Measurements from ENCODE around the gene NSDHL.

The NSDHL gene

GRCh38 chrX:152845618-152846240, 14.9 kb downstream of the NSDHL start:
- no peak for DNase-seq

DNA sequence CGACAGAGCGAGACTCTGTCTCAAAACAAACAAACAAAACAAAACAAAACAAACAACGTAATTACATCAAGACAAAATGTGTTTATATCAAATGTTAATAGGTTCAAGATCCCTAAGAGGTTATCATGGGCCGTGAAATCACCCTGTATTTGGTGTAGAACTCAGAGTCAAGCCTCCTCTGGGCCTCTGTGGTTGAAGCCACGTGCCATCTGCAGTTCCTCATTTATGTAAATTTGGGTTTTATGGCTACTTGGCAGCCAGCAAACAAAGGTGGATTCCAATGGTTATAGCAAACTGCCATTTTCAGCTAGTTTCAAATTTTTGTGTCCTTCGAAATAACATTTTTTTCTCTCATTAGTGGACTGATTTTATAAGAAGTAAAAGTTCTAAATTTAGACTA, 16.4 kb downstream of the NSDHL start:
- no peak for DNase-seq

DNA sequence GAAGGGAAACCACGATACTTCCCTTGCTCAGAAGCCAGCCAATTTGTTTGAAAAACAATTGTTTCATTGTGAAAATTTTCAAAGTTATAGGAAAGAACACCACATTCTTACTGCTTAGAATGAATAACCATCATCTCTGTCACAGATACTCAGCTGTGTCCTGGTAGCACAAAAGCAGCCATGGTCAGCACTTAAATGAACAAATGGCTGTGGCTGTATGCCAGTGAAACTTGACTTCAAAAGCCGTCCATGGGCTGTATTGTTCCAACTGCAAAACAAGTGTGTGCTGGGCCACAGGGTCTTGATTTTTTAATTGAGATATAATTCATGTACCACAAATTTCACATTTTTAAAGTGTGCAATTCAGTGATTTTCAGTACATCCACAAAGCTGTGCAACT, 19.6 kb downstream of the NSDHL start:
- DNase-seq: no peak

- DNase-seq: no peak
Observed at GRCh38 chrX:152853986-152854385, 23.1 kb downstream of the NSDHL start.

DNA sequence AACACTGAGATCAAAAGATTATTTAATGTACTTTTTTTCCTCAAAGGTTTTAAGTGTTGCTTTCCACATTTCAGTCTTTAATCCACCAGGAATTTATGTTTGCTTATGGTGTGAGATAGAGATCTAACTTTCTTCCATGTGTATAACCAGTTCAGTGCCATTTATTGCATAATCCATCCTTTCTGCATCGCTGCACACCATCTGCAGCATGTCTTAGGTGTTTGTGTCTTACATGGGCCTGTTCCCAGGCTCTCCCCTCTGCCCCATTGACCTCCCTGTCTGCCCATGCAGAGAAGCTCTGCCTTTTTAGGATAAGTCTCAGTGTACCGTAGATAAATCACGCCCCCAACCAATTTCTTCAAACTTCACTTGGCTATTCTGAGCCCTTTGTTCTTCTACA, 30.3 kb downstream of the NSDHL start:
- no peak for DNase-seq

DNA sequence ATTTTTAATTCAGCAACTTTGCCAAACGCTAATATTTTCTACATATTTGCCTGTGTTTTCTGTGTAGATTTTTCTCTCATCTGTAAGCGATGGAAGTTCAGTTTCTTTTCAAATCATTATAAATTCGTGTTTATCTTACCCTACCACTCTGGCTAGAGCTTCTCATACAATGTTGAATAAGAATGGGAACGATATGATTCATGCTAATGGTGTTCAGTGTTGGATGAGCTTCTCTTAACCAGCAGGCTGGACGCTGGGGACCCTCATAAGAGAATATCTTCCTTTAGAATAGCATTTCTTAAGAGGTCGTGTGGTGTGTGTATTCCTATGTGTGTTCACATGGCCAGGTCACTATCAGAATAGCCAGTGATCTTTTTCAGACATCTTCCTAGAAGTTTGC, 31.0 kb downstream of the NSDHL start:
- no peak for DNase-seq

- DNase-seq: no peak
Observed at GRCh38 chrX:152865232-152865920, 34.5 kb downstream of the NSDHL start.

DNA sequence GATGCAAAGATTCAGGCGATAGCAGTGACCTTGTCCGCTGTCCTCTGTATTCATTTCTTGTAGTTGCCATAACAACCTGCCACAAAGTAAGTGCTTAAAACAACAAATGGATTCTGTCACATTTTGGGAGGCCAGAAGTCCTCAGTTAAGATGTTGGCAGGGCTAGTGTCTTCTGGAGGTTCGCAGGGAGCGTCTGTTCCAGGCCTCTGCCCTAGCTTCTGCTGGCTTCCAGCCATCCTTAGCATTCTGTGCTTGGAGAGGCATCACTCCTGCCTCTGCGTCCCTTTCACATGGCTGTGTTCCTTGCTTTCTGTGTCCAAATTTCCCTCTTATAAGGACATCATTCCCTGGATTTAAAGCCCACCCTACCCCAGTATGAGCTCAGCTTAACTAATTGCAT, 35.5 kb downstream of the NSDHL start:
- DNase-seq: no peak

GRCh38 chrX:152869972-152870371, 39.1 kb downstream of the NSDHL start:
- DNase-seq: no peak

DNA sequence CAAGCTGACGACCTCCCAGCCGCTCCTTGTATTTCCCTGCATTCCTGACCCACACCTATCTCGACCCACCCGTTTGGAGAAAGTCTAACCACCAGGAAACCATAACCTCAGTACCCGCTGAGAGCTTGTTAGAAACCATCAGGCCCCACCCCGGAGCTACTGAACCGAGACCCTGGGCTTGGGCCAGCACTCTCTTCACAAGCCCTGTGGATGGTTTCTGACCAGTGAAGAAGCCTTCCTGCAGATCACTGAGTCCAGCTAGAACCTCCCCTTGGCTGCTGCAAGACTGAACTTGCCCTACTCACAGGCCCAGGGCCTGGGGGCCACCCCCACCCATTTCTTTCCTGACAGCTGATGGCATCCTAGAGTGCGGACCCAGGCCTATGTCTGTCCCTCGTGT, 40.4 kb downstream of the NSDHL start:
- DNase-seq: no peak

GRCh38 chrX:152872522-152872921, 41.7 kb downstream of the NSDHL start:
- no peak for DNase-seq

DNA sequence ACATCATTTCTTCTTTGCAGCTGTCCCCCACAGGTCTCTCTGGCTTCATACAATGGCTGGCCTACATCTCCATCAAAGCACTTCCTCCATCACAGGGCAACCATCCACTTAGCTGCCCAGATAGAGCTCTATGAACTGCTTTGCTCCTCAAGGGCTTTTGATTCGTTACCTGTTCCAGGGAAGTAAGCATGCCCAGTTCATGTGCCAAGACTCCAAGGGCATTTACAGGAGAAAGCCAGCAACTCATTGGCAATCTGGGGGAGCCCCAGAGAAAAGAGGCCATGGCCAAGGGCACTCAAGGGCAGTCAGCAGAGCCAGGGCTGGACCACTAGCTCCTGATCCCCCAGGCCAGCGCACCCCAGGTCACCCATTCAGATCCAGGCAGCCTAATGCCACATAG, 42.5 kb downstream of the NSDHL start:
- DNase-seq: no peak

- DNase-seq: no peak
Observed at GRCh38 chrX:152876931-152877840, 46.3 kb downstream of the NSDHL start.

- DNase-seq: no peak
Observed at GRCh38 chrX:152878976-152879755, 48.3 kb downstream of the NSDHL start.

GRCh38 chrX:152881289-152881688, 50.4 kb downstream of the NSDHL start:
- no peak for DNase-seq

DNA sequence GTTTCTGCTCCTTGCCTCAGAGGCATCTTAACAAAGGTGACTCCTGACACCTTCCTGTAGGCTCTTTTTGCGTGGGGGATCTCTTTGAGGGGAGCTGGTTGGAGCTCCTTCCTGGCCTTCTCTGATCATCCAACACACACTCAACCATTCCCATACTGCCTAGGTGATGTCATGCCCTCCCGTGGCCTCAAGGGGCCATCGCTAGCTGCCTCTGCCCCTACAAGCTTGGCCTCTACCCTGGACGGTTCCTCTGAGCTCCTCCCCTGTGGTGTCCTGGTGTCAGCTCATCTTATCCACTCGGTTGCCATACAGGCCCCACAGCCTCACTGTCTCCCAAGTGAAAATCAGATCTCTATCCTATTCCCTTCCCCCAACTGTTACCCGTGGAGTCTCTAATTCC, 53.3 kb downstream of the NSDHL start:
- no peak for DNase-seq

- DNase-seq: no peak
Observed at GRCh38 chrX:152886716-152887115, 55.9 kb downstream of the NSDHL start.

GRCh38 chrX:152892499-152892898, 61.6 kb downstream of the NSDHL start:
- no peak for DNase-seq

GRCh38 chrX:152892999-152893891, 62.4 kb downstream of the NSDHL start:
- DNase-seq: no peak

DNA sequence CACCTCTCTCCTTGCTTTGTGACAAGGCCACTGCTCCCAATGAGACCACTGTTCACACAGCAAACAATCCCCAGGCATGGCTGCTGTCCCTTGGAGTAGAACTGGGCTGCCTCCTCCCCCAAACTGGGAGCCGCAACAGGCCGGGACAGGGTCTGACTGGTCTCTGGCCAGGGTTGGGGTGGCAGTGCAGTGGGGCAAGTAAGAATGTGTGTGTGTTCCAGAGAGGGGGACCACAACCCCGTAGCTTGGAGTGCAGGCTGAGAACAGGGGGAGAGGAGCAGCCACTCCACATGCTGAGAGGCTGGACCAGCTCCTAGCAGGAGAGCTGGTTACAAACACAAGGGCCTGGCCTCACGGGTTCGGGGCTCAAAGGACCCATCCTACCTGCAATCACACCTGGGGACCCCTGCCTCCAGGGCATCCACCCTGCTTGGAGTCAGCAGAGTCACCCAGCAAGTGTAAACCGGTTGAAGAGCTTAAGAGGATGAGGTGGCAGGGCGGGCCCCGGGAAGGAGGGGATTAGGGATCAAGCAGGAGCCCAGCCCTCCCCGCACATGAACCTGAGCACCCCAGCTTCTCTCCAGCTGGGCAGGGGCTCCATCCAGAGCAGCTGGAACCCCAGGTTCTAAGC, 63.2 kb downstream of the NSDHL start:
- no peak for DNase-seq

DNA sequence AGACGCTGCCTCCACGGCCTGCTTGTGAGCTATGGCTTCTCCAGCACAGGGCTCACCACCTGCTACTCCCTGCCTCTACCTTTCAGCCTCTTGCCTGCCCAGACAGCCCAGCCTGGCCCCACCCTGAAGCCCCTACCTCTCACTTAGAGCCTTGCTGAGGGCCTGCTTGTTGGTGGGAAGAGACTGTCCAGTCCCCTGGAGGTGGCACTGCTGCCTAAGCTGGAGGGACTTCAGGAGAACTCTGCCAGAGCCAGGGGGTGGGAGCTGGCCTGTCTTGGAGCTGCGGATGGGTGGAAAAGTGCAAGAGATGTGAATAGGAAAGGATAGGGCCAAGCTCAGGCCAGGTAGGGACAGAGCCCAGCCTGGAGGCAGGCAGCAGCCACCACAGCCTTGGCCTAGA, 64.3 kb downstream of the NSDHL start:
- no peak for DNase-seq
